Endothelial cell of umbilical vein (primary cell): ENCODE data around the gene ABCC4.

ENCODE experiments used
- CTCF ChIP-seq, 2 donors: IDR thresholded peaks; 1 replicate in 1 of 2; 2 replicates in 1 of 2; pipeline ENCODE4 v1.5.1; 2011; ENCODE audit warnings: low read length in 2 of 2, mild to moderate bottlenecking in 2 of 2, moderate library complexity in 2 of 2, control low read depth in 1 of 2, inconsistent platforms in 1 of 2, low read depth in 1 of 2; ENCODE audit not compliant: insufficient read depth in 1 of 2; ENCODE audit errors: extremely low read depth in 1 of 2
- EZH2 ChIP-seq: IDR thresholded peaks from 2 replicates; pipeline ENCODE4 v1.6.1; 2012; ENCODE audit warnings: borderline replicate concordance, low read depth, mild to moderate bottlenecking, moderate library complexity, low read length, inconsistent platforms; ENCODE audit not compliant: severe bottlenecking
- FOS ChIP-seq: IDR thresholded peaks from 2 replicates; pipeline ENCODE4 v1.6.1; 2011; ENCODE audit warnings: mild to moderate bottlenecking, low read length, moderate library complexity, borderline replicate concordance; ENCODE audit not compliant: insufficient read depth
- MYC ChIP-seq: IDR thresholded peaks from one replicate; pipeline ENCODE4 v1.6.1; 2011; ENCODE audit warnings: mild to moderate bottlenecking, low read depth, low read length
- POLR2A ChIP-seq: IDR thresholded peaks from 2 replicates; pipeline ENCODE4 v1.6.1; 2012; ENCODE audit warnings: low read depth, mild to moderate bottlenecking, control low read depth, low read length
- POLR2AphosphoS5 ChIP-seq: IDR thresholded peaks from 2 replicates; pipeline ENCODE4 v1.6.1; 2012; ENCODE audit warnings: low read depth, mild to moderate bottlenecking, control low read depth, low read length, moderate library complexity; ENCODE audit not compliant: insufficient read depth

DNA sequence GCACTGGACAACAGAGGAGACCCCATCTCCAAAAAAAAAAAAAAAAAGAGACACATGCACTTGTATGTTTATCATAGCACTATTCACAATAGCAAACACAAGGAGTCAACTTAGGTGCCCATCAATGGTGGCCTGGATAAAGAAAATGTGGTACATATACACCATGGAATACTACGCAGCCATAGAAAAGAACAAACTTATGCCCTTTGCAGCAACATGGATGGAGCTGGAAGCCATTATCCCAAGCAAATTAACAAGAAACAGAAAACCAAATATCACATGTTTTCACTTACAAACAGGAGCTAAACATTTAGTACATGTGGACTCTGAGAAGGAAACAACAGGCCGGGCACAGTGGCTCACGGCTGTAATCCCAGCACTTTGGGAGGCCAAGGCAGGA is 155.7 kb downstream of the ABCC4 start:
- TF ChIP-seq CTCF (IDR thresholded peaks at IDR 0.05; ENCODE audit: extremely low read depth in 1 of 2, insufficient read depth in 1 of 2, low read depth in 1 of 2, low read length in 2 of 2), result no peak
- TF ChIP-seq MYC, result no peak
- TF ChIP-seq POLR2A, result no peak
- no peak for TF ChIP-seq EZH2
- TF ChIP-seq POLR2AphosphoS5, result no peak
- TF ChIP-seq FOS, result no peak
